Measurements from ENCODE around the gene CSF1.

Gene CSF1

GRCh38 chr1:109979489-109980091 lies 68.9 kb downstream of the CSF1 start:
- FAIRE-seq, result no peak

Data from islet of Langerhans (tissue), 1 donor.